ENCODE results near the gene PDZRN4.
"Not testable (repeated sequence)": the region's sequence is repeated elsewhere in the genome, so short reads cannot be mapped to it uniquely, and the experiment has no call there.

PDZRN4 gene

DNA sequence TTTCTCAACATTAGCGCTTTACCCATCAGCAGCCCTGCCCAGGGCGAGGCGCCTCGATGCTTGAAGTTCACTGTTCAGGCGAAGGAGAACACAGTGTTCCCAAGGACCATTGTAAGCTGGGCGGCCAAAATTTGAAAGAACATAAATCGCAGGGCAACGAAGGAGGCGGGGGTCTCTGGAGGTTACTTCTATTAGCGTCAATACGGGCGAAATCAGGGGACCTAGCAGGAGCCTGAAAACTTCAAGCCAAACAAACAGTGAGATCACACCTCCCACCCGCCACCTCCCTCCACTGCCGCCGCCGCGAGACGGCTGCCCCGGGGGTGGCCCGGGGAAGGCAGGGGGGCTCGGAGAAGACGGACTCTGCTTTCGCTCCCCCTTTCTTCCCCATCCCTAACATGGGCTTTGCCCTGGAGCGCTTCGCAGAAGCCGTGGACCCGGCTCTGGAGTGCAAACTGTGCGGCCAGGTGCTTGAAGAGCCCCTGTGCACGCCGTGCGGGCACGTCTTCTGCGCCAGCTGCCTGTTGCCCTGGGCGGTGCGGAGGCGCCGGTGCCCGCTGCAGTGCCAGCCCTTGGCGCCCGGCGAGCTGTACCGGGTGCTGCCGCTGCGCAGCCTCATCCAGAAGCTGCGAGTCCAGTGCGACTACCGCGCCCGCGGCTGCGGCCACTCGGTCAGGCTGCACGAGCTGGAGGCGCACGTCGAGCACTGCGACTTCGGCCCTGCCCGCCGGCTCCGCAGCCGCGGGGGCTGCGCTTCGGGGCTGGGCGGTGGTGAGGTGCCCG, at the start of gene PDZRN4:
TSS of gene PDZRN4 (plus strand) at position 263 of the 783 bp plus-strand sequence.
- no peak for DNase-seq

- no peak for DNase-seq
These were observed 48.0 kb upstream of the PDZRN4 start for GRCh38 chr12:41140117-41140516.

GRCh38 chr12:41141104-41141503, 47.0 kb upstream of the PDZRN4 start:
- DNase-seq: no peak

DNA sequence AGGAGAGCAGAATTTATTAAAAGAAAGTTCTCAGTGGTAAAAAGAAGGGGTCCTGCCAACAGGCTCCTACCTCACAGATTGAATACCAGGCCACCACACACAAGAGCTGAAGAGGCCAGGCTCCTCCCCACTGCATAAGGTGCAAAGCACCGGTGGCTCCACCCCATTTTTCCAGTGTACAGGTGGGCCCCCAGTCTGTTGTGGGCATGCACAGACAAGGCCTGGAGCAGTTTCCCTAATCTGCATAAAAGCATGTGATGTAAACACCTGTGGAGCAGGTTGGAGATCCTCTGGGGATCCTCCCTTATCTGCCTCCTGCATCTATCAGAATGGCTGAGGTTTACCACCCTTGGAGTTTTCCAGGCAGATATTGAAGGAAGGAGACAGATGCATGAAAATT, 45.7 kb upstream of the PDZRN4 start:
- DNase-seq: no peak

GRCh38 chr12:41151793-41152192, 36.3 kb upstream of the PDZRN4 start:
- no peak for DNase-seq

DNA sequence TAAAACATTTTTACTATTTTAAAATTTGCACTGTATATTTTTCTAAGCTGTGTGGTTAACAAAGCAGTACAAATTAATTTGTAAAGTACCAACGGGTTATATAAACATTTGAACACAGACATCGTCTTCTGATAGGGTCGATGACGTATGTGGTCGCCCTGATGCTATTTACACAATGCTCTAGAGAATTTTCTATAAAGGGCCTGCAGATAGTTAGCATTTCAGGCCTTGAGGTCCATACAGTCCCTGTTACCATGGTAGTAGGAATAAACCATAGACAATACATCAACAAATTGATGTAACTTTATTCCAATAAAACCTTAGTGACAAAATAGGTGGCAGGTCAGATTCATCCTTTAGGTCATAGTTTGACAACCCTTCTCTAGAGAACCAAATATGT, 25.7 kb upstream of the PDZRN4 start:
- no peak for DNase-seq

GRCh38 chr12:41167701-41168100, 20.4 kb upstream of the PDZRN4 start:
- no peak for DNase-seq

GRCh38 chr12:41174602-41175001, 13.5 kb upstream of the PDZRN4 start:
- no peak for DNase-seq

DNA sequence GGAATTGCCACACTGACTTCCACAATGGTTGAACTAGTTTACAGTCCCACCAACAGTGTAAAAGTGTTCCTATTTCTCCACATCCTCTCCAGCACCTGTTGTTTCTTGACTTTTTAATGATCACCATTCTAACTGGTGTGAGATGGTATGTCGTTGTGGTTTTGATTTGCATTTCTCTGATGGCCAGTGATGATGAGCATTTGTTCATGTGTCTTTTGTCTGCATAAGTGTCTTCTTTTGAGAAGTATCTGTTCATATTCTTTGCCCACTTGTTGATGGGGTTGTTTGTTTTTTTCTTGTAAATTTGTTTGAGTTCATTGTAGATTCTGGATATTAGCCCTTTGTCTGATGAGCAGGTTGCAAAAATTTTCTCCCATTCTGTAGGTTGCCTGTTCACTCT, 8.6 kb upstream of the PDZRN4 start:
- not testable (repeated sequence) for DNase-seq

DNA sequence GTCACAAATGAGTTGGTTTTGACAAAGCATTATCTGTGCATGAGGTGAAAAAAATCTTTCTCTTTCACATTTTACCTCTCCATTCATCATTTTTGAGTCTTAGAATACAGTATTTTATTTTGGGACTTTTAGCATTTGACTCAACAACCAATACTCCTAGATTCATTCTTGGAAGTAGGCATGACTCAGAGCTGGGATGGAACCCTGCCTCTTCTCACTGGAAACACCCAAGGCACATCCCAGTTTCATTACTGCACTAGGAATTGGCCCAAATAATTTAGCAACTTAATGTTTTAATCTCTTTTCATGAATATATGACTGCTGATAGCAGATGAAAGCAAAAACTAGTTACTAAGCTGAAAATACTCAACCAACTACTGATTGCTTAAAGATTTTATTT, 3.3 kb upstream of the PDZRN4 start:
- DNase-seq: no peak

DNA sequence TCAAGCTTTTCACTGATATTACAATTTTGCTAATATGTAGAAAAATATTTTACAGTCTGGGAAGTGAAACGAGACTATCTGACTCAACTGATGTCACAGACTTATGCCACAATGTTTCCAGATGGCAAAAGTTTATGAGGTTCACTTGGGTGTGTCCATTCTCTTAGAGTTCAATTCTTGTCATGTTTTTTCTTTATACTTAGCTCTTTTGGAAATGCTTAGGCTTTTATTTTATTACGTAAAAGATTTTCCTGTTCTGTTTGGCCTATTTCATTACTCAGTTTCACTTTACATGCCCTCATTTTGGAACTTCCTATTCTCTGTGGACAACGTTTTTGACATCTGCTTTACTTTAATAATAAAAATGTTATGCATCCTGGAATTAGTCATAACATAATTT, 2.1 kb upstream of the PDZRN4 start:
- DNase-seq: no peak

GRCh38 chr12:41188841-41189394, 798 bp downstream of the PDZRN4 start:
- DNase-seq: no peak

- no peak for DNase-seq
These were observed 1.5 kb downstream of the PDZRN4 start for GRCh38 chr12:41189395-41190251.

DNA sequence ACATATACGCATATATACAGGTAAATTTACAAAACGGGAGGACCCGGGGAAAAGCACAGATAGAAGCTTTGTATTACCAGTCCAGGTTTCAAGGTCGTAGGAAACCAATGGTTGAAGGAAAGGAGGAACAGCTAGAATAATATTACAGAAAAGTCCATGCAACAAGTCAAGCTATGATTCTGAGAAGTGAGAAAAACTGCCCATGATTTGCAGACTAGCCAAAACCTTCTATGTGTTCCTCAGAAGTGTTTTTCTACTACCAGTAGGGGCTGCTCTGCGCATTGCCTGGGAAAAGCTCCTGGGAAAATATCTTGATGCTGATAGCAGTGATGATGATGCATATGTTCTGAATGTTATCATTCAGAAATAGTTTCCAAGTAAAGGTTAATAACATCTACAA, 2.2 kb downstream of the PDZRN4 start:
- DNase-seq: no peak

- not testable (repeated sequence) for DNase-seq
These were observed 3.4 kb downstream of the PDZRN4 start for GRCh38 chr12:41191549-41191948.

GRCh38 chr12:41193311-41193710, 5.2 kb downstream of the PDZRN4 start:
- no peak for DNase-seq

DNA sequence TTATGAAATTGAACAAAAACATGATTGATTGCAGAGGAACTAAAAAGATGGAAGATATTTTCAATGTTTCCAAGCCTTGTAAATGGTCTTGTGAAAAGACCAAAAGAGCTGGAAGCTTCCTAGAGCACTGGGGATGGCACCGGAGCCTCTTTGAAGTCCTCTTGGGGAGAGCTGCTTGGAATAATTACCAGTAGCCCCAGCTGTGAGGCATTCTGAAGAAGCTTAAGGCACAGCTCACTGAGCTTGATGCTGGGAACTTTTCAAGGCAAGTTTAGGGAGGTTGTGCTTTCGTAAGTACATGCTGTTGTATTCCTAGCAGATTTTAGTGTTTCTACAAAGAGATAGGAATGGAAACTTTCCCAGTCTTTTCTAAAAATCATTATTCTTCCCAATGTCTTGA, 13.9 kb downstream of the PDZRN4 start:
- no peak for DNase-seq

DNA sequence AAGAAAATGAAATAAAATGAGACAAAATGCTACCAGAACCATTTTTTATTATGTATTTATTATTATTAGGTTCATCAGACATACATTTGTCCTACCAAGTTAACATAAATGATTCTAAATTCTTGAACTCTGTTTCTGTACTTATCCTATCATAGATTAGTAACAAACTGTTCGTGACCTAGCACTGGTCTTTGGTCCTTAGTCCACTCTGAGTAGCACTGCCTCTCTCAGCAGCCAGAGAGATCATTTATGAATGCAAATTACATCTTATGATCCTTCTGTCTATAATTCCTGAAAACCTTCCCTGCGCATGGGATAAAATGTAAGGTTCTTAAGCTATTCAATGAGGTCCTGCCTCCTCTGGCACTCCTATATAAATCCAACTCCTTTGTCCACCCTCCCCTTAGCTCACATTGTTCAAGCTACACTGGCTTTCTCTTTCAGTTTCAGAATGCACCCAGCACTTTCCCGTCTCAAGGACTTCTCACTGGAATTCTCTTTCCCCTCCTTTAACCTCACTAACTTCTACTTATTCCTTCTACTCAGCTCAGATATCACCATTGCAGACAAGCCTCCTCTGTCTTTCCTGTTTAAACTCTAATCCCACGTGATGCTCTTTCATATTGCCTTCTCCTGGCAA, 17.1 kb downstream of the PDZRN4 start:
- no peak for DNase-seq

GRCh38 chr12:41206298-41206697, 18.2 kb downstream of the PDZRN4 start:
- DNase-seq: no peak

- DNase-seq: no peak
These were observed 23.3 kb downstream of the PDZRN4 start for GRCh38 chr12:41211448-41211847.

DNA sequence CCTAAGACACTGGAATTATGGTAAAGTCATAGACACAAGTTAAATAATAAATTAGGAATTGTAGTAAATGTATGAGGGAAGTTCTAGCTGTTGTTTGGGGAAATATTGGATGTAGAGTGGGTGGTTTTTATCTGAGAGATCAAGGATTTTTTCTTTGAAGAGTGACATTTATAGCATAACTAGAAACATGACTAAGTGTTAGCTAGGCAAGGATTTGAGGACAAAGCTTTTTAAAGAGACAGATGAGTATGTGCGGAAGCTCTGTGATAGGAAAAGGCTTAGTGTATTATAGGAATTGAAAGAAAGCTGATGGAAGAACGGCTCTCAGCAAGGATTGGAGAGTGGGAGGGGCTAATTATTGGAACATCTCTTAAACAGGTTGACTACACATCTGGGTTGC, 24.5 kb downstream of the PDZRN4 start:
- no peak for DNase-seq

GRCh38 chr12:41213107-41213506, 25.0 kb downstream of the PDZRN4 start:
- DNase-seq: no peak

DNA sequence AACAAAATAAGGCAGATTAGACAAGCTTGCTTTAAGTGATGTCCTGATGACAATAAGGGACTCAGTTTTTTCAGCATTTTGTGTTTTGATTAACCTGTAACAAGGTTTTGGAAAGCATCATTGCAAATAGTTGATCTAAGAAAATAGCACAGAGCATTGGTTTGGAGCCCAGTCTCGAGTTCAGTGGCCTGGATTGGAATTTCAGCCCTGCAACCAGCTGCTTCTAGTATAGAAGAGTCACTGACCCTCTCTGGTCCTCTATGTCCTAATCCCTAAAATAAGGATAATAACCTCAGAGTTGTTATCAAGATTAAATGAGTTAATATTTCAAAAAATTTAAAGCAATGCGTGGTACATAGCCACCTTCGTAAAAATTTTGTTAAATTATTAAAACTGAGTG, 25.5 kb downstream of the PDZRN4 start:
- no peak for DNase-seq

Data from GF-D8 (cell line).